OCI-LY3 (cell line): ENCODE data around the gene NQO2.

Experiments
- H2AFZ ChIP-seq: fragments of 200-600, 300-600 bp; shearing (Covaris generic); 2 replicates; pipeline ENCODE4 v1.6.0; 2014; ENCODE audit warnings: antibody characterized with exemption, low read depth, low read length
- H3K27ac ChIP-seq: fragments of 200-600, 300-600 bp; sonication (generic); 2 replicates; pipeline ENCODE4 v1.5.1; 2014; ENCODE audit warnings: mild to moderate bottlenecking, low read length, moderate library complexity, mixed read lengths
- H3K27me3 ChIP-seq: fragments of 200-600, 300-600 bp; sonication (generic); 2 replicates; pipeline ENCODE4 v1.6.1; 2014; ENCODE audit warnings: low read depth, low read length, mixed read lengths
- H3K36me3 ChIP-seq: fragments of 200-600, 300-600 bp; sonication (generic); replicated peaks from 2 replicates; pipeline ENCODE3; 2014; ENCODE audit warnings: low read depth, low read length, mixed read lengths
- H3K4me1 ChIP-seq: fragments of 300-600, 200-600 bp; sonication (generic); 2 replicates; pipeline ENCODE4 v1.6.1; 2014; ENCODE audit warnings: low read length, mixed read lengths
- H3K4me2 ChIP-seq: fragments of 200-600, 300-600 bp; sonication (generic); 2 replicates; pipeline ENCODE4 v1.6.1; 2014; ENCODE audit warnings: low read length, mixed read lengths
- H3K4me3 ChIP-seq: fragments of 300-600, 200-600 bp; sonication (generic); 2 replicates; pipeline ENCODE4 v1.5.1; 2014; ENCODE audit warnings: antibody characterized with exemption, mild to moderate bottlenecking, low read length, moderate library complexity
- H3K79me2 ChIP-seq: fragments of 300-600, 200-600 bp; shearing (Covaris generic); 2 replicates; pipeline ENCODE4 v1.6.1; 2014; ENCODE audit warnings: mild to moderate bottlenecking, low read length, mixed read lengths
- H3K9ac ChIP-seq: fragments of 300-600, 200-600 bp; shearing (Covaris generic); 2 replicates; pipeline ENCODE4 v1.6.0; 2014; ENCODE audit warnings: mild to moderate bottlenecking, low read length, moderate library complexity
- H3K9me3 ChIP-seq: fragments of 200-600, 300-600 bp; shearing (Covaris generic); 2 replicates; pipeline ENCODE4 v1.6.1; 2014; ENCODE audit warnings: low read length, mixed read lengths; ENCODE audit not compliant: insufficient read depth
- H4K20me1 ChIP-seq: fragments of 200-600, 300-600 bp; sonication (generic); 2 replicates; pipeline ENCODE4 v1.6.1; 2016; ENCODE audit warnings: low read length, mixed read lengths; ENCODE audit not compliant: insufficient read depth
- CTCF ChIP-seq: fragments of 200-600, 300-600 bp; sonication (generic); IDR thresholded peaks from 2 replicates; pipeline ENCODE4 v1.5.1; 2014; ENCODE audit warnings: antibody characterized with exemption, low read length, low read depth
- EZH2phosphoT487 ChIP-seq: fragments of 200-600 bp; shearing (Covaris generic); IDR thresholded peaks from 2 replicates; pipeline ENCODE4 v1.6.1; 2018; ENCODE audit warnings: antibody characterized with exemption, mixed run types, low read depth

NQO2 gene

GRCh38 chr6:2988426-2989331 is 11.0 kb upstream of the NQO2 start:
- Histone ChIP-seq H3K9ac (peak overlapping the region; percentile 81), H3K27me3 (no peaks in the 10 kb centered on the region), H3K36me3 (no peaks in the 10 kb centered on the region), H3K4me3 (peak overlapping the region; percentile 84), H3K4me1 (peaks cover 12% of the 10 kb centered on the region), H3K4me2 (peak overlapping the region; percentile 96), H4K20me1 (no peaks in the 10 kb centered on the region), H3K27ac (peak overlapping the region; percentile 87), H3K9me3 (no peaks in the 10 kb centered on the region), H2AFZ (peak overlapping the region; percentile 84), H3K79me2 (no peaks in the 10 kb centered on the region)
- TF ChIP-seq EZH2phosphoT487: no peak
- TF ChIP-seq CTCF: peak; percentile 57

DNA sequence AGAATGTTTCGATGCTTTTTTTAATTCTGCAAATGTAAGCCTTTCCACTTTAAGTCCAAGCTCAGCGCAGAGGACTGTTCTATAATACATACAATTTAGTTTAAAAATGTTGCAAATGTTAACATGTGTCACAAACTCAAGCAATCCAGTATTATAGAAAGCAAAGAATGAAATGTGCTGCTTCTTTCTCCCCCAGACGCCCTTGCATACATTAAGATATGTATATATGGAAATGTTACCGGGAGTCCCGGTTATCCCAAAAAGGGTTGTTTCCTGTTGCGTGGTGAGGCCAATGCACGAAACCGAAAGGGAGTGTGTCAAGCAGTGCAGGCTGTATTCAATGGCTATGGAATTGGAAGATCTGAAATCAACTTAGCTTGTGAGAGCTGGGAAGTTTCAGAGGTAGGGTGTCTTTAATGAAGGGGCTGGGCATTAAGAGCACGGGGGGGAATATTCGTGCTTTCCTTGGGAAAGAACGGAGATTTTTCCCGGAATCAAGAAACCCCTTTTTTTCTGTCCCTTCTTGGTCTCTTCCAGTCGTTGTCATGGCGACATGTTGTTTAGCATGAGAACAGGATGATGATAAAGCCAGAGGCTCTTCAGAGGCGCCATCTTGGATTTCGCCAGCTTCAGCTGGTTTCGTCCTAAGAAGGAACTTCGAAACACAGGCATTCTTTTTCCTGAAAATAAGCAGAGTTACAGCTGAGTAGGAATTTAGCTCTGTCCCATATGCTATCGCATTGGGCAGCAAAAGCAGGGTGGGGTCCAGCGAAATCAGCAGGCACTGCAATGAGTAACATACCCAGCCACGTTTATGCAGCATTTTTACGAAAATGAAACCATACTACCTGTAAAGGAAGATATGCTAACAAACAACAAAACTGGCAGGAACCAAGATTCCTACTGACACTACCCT is 10.1 kb upstream of the NQO2 start:
- peaks cover 12% of the 10 kb centered on the region for H3K4me1 ChIP-seq
- no peaks in the 10 kb centered on the region for H3K79me2 ChIP-seq
- H3K27me3 ChIP-seq: no peaks in the 10 kb centered on the region
- H4K20me1 ChIP-seq: no peaks in the 10 kb centered on the region
- H3K9ac ChIP-seq: peak overlapping the region; percentile 81
- H3K4me3 ChIP-seq: peak overlapping the region; percentile 84
- no peaks in the 10 kb centered on the region for H3K9me3 ChIP-seq
- peak overlapping the region; percentile 87 for H3K27ac ChIP-seq
- H3K4me2 ChIP-seq: peak overlapping the region; percentile 96
- H2AFZ ChIP-seq: peak overlapping the region; percentile 81
- no peak for TF ChIP-seq CTCF
- no peak for TF ChIP-seq EZH2phosphoT487
- no peaks in the 10 kb centered on the region for H3K36me3 ChIP-seq

DNA sequence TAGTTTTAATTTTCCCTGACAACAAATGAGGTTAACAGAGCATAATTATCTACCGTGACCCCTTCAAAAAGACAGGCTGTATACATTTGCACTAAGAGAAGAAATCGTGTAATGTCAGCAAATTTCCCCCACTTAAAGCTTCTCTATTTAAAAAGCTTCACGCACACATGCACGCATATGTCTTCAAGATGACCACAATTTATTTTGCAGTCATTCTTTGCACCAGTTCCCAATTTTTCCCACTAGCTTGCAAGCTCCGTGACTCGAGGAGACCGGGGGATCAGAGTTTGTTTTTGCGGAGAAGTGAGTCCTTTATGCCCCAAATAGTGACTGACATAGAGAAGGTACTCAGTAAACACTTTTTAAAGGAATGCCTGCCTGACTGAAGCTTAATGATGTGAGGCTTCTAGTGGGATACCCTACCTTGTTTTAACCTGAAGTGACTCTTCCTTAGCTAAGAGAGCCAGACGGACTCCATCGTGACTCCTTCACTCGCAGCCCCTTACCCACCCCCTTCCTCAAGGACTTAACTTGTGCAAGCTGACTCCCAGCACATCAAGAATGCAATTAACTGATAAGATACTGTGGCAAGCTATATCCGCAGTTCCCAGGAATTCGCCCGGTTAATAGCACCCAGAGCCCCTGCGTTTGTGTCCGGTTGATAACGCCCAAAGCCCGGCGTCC is 9.3 kb upstream of the NQO2 start:
- Histone ChIP-seq H3K4me1 (peaks cover 12% of the 10 kb centered on the region), H3K27ac (peak overlapping the region; percentile 87), H3K9ac (peak overlapping the region; percentile 81), H3K4me3 (peak overlapping the region; percentile 84), H2AFZ (peak overlapping the region; percentile 81; the same call in 1 of the 2 replicates), H3K79me2 (no peaks in the 10 kb centered on the region), H3K9me3 (no peaks in the 10 kb centered on the region), H4K20me1 (no peaks in the 10 kb centered on the region), H3K36me3 (no peaks in the 10 kb centered on the region), H3K4me2 (peak overlapping the region; percentile 96), H3K27me3 (0 out of 2 replicates have a peak, but pooled peaks cover 2% of the 10 kb centered on the region)
- TF ChIP-seq CTCF: no peak
- no peak for TF ChIP-seq EZH2phosphoT487
